Activated T-cell treated with anti-CD3 and anti-CD28 coated beads, Interleukin-2, amount 50 U/mL, for 1 hour (primary cell): ENCODE results near the gene GALNTL6.
"Not testable (repeated sequence)": the region's sequence is repeated elsewhere in the genome, so short reads cannot be mapped to it uniquely, and the experiment has no call there.

Experiments
- DNase-seq: peaks from one replicate; pipeline ENCODE4 v3.0.0-alpha.2; 2020

Gene GALNTL6

GRCh38 chr4:172970189-172970588, 1157.0 kb downstream of the GALNTL6 start:
- DNase-seq, result not testable (repeated sequence)

- no peak for DNase-seq
These were observed 1161.4 kb downstream of the GALNTL6 start for GRCh38 chr4:172974586-172974985.

- no peak for DNase-seq
These were observed 1162.5 kb downstream of the GALNTL6 start for GRCh38 chr4:172975651-172976229.

- not testable (repeated sequence) for DNase-seq
These were observed 1164.4 kb downstream of the GALNTL6 start for GRCh38 chr4:172977491-172978041.

GRCh38 chr4:172978848-172979247, 1165.6 kb downstream of the GALNTL6 start:
- DNase-seq, result no peak

- DNase-seq, result no peak
These were observed 1166.1 kb downstream of the GALNTL6 start for GRCh38 chr4:172979332-172979731.

- DNase-seq, result no peak
These were observed 1167.0 kb downstream of the GALNTL6 start for GRCh38 chr4:172980219-172980618.

- no peak for DNase-seq
These were observed 1169.0 kb downstream of the GALNTL6 start for GRCh38 chr4:172982151-172982590.

- DNase-seq, result no peak
These were observed 1169.8 kb downstream of the GALNTL6 start for GRCh38 chr4:172983014-172983413.

- DNase-seq, result no peak
These were observed 1170.4 kb downstream of the GALNTL6 start for GRCh38 chr4:172983631-172984030.

- DNase-seq, result no peak
These were observed 1172.3 kb downstream of the GALNTL6 start for GRCh38 chr4:172985552-172985951.

GRCh38 chr4:172986114-172986513, 1172.9 kb downstream of the GALNTL6 start:
- no peak for DNase-seq

- DNase-seq, result no peak
These were observed 1177.0 kb downstream of the GALNTL6 start for GRCh38 chr4:172989984-172990820.

GRCh38 chr4:172992648-172993378, 1179.6 kb downstream of the GALNTL6 start:
- no peak for DNase-seq

GRCh38 chr4:172995161-172995560, 1182.0 kb downstream of the GALNTL6 start:
- no peak for DNase-seq

GRCh38 chr4:172995704-172996103, 1182.5 kb downstream of the GALNTL6 start:
- no peak for DNase-seq

- DNase-seq, result no peak
These were observed 1183.5 kb downstream of the GALNTL6 start for GRCh38 chr4:172996571-172997216.

- DNase-seq, result no peak
These were observed 1184.0 kb downstream of the GALNTL6 start for GRCh38 chr4:172997217-172997609.

GRCh38 chr4:172997856-172998255, 1184.7 kb downstream of the GALNTL6 start:
- no peak for DNase-seq

- DNase-seq, result no peak
These were observed 1185.6 kb downstream of the GALNTL6 start for GRCh38 chr4:172998527-172999469.

GRCh38 chr4:173001571-173001970, 1188.4 kb downstream of the GALNTL6 start:
- DNase-seq, result no peak
